Tongue (tissue), 2 donors: ENCODE measurements around the gene KCNQ2. TPM values are rescaled to one million over a fixed set of nuclear protein-coding genes. Genes with fewer than 3 reads are reported as not detected.

ENCODE experiments used
- DNase-seq: peaks from one replicate; pipeline ENCODE4 v3.0.0-alpha.2; 2015
- total RNA-seq: library from RNA; depleted of rRNA; stranded (reverse); fragments of >200 nt; gene quantifications from one replicate; pipeline ENCODE4 v1.2.3, GENCODE V29; 2014

KCNQ2 gene
- total RNA-seq, 1 donor from 2014 or later = 2.6 TPM

GRCh38 chr20:63471002-63471716, 1.3 kb downstream of the KCNQ2 start:
- no peak for DNase-seq

GRCh38 chr20:63470410-63470809, 2.0 kb downstream of the KCNQ2 start:
- DNase-seq = no peak

- DNase-seq = no peak
These were observed 2.7 kb downstream of the KCNQ2 start for GRCh38 chr20:63469713-63470101.

GRCh38 chr20:63469019-63469712, 3.3 kb downstream of the KCNQ2 start:
- no peak for DNase-seq

- no peak for DNase-seq
These were observed 4.0 kb downstream of the KCNQ2 start for GRCh38 chr20:63468421-63468820.

GRCh38 chr20:63467294-63468083, 5.0 kb downstream of the KCNQ2 start:
- no peak for DNase-seq

- no peak for DNase-seq
These were observed 5.6 kb downstream of the KCNQ2 start for GRCh38 chr20:63466861-63467260.

GRCh38 chr20:63466250-63466825, 6.1 kb downstream of the KCNQ2 start:
- no peak for DNase-seq

DNA sequence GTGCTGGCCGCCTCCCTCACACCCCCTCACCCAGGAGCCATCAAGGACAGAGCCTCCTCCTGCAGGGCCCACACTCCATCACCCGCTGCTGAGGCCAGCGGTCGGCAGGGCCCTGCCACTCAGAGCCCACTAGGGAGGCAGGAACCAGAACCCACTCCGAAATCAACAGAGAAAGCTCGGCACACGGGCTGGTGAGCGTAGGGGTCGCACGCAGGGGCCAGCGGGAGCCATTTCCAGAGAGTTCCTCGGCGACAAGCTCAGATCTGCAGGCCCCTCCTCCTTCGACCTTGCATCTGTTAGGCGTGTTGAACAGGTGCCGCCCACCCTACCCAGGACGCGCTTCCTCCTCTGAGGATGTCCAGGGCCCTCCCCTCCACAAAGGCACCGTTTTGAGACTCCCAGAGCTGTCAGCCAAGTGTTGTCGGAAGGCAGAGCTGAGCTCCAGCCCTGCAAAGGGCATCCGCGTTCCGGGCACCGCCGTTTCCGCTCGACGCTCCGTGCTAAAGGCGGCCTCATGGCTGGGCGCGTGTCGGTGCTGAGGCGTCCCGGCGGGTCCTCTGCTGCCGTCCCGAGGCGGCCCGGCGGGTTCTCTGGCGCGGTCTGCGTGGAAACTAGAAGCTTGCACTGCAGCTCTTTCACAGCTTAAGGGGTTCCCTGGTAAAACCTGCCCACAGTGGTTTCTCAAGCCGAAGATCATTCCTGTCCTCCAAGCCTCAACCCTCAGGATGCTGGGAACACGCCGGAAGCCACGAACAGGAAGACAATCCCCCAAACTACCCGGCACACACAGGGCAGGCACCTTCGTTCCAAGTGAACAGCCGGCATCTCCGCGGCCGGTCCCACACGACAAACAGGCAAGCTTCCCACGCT, 6.8 kb downstream of the KCNQ2 start:
- DNase-seq = no peak

- DNase-seq = no peak
These were observed 8.2 kb downstream of the KCNQ2 start for GRCh38 chr20:63464289-63464635.

DNA sequence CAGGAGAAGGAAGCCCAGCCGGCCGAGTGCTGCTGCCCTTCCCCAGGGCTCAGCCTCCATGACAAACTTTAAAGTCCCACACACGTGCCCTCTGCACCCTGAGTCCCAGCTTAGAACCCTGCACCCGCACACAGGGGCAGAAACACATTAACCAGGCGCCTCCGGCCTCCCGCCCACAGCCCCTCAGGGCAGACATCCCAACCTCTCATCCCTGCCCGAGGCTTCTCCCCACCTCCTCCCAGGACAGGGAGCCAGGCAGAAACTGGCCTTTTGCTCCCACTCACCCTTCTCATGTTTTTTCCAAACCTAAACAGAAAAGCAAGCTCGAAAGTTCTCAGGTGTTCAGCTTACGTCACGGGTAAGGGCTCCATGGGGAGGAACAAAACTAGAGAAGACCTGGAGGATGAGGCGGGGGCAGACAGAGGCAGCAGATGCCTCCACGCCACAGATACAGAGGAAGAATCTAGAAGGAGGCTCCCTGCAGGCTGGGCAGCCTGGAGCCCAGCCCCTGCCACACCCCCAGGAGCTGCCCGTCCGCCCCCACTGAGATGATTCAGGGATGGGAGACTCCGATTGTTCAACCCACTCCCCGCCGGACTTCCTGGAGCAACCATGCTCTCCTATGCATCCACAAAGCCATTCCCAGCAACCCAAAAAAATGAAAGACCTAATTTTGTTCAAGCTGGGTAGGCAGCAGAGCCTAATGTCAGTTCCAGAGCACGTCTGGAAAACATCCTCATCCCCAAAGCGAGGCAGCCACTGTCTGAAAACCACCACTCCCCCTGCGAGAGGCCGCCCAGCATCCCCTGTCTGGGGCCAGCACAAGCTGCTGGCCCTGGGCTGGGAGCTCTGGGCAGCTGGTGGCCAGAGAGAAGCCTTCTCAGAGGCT, 8.8 kb downstream of the KCNQ2 start:
- DNase-seq = peak; percentile 27

GRCh38 chr20:63462244-63462643, 10.2 kb downstream of the KCNQ2 start:
- no peak for DNase-seq

GRCh38 chr20:63461104-63461763, 11.2 kb downstream of the KCNQ2 start:
- DNase-seq = peak; percentile 53

DNA sequence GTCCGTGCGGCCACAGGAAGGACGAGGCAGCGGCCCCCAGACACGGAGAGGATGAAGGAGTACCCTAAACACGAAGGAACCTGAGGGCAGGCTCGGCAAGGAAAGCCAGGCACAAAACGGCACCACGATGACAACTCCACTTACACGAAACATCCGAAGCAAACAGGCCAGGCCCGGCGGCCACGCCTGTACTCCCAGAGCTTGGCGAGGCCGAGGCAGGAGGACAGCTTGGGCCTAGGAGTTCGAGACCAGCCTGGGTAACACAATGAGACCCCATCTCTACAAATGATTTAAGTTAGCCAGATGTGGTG, 13.4 kb downstream of the KCNQ2 start:
- DNase-seq = no peak

- no peak for DNase-seq
These were observed 14.0 kb downstream of the KCNQ2 start for GRCh38 chr20:63458170-63459069.

- no peak for DNase-seq
These were observed 14.7 kb downstream of the KCNQ2 start for GRCh38 chr20:63457737-63458136.

DNA sequence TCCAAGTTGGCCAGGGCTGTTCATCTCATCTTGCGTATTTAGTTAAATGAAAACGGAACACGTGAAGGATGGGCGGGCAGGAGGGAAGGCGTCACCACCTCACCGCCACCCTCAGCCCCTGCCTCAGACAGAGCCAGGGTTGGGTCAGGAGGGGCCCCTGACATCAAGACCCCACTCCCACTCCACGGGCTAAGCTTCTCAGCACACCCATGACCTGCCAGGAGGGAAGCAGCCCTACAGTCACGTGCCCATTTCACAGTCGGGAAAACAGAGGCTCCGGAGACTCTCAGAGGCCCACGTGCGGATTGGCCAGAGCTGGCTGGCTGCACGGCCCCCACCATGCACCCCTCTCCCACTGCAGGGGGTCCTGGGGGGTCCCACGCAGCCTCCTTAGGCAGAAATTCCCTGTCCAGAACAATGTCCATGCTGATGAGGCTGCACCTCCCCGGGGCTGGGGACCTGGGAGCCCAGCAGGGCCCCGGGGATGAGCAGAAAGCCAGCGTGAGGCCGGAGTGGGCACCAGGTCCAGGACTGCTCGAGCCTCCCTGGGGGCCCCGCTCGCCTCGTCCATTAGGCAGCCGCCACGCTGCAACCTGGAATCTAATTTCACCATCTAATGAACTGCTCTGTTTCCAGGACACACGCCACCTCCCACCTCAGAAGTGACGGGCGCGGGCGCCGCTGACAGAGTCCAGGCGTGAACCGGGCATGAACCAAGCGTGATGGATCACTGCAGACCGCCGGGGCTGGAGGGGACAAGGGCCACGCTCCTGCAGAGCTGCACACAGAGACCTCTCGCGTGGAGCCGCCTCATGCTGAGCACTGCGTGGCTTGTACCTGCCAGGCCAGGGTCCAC, 15.8 kb downstream of the KCNQ2 start:
- peak; percentile 30 for DNase-seq

GRCh38 chr20:63455568-63455859, 16.9 kb downstream of the KCNQ2 start:
- DNase-seq = no peak
